Measurements from ENCODE around the gene FDX2. TPM values are rescaled to one million over a fixed set of nuclear protein-coding genes. Genes with fewer than 3 reads are reported as not detected.
A peak's percentile ranks its signal among the peaks of the same experiment; 100 is the strongest.

Gene FDX2
- total and polyA plus RNA-seq, 2 of the 13 experiments (the other 11 are each of a cell fraction or from before 2014, with no cell fraction given), result 21.0 to 24.7 TPM

DNA sequence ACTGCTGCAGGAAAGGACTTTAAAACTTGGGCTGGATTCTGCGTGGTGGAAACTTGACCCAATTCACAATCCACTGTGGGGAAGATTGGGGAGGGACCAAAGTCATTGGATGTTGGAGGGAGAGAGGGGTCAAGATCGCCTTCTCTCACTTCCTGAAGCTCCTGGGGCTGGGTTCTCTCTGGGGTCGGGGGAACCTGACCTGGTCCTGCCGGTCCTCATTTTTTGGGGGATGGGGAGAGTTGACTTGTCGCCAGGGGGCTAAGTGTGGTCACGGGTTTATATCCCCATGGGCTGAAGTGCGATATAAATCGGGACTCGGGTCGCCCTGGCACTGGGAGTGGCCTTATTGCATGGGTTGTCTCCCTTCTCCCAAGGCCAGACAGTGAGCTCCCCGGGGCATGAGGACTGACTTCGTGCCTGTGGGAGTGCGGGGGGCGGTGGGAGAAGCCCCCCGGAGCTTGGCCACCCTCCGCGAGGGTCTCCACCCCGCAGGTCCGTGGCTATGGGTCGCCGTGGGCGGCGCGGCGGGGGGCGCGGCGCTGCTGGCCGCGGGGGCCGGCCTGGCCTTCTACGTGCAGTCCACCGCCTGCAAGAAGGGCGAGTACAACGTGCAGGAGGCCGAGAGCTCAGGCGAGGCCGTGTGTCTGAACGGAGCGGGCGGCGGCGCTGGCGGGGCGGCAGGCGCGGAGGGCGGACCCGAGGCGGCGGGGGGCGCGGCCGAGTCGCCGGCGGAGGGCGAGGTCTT is 19.8 kb downstream of the FDX2 start (continued):
- TF ChIP-seq, protein P1, sequence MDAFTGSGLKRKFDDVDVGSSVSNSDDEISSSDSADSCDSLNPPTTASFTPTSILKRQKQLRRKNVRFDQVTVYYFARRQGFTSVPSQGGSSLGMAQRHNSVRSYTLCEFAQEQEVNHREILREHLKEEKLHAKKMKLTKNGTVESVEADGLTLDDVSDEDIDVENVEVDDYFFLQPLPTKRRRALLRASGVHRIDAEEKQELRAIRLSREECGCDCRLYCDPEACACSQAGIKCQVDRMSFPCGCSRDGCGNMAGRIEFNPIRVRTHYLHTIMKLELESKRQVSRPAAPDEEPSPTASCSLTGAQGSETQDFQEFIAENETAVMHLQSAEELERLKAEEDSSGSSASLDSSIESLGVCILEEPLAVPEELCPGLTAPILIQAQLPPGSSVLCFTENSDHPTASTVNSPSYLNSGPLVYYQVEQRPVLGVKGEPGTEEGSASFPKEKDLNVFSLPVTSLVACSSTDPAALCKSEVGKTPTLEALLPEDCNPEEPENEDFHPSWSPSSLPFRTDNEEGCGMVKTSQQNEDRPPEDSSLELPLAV (CRISPR knock-in tag; conservative IDR thresholded peaks at IDR 0.05; ENCODE audit: low read depth), result 0 out of 2 replicates have a peak, but pooled peaks have one; percentile 59
- TF ChIP-seq ZNF552 (CRISPR knock-in tag; IDR thresholded peaks at IDR 0.05; ENCODE audit: borderline replicate concordance) (no peak), BRD4 (CRISPR knock-in tag; IDR thresholded peaks at IDR 0.05) (no peak), ZNF749 (CRISPR knock-in tag; IDR thresholded peaks at IDR 0.05; ENCODE audit: borderline replicate concordance) (0 out of 2 replicates have a peak, but pooled peaks have one; percentile 76), FLYWCH1 (CRISPR knock-in tag; IDR thresholded peaks at IDR 0.05) (peak; percentile 46; the same call in 1 of the 2 replicates), ZNF143 (CRISPR knock-in tag; IDR thresholded peaks at IDR 0.05) (no peak), ZNF496 (CRISPR knock-in tag; IDR thresholded peaks at IDR 0.05; ENCODE audit: insufficient replicate concordance) (no peak), ZNF562 (CRISPR knock-in tag; IDR thresholded peaks at IDR 0.05; ENCODE audit: borderline replicate concordance) (0 out of 2 replicates have a peak, but pooled peaks have one; percentile 61), RNF2 (conservative IDR thresholded peaks at IDR 0.05; ENCODE audit: low read depth) (peak; percentile 90), ZNF777 (CRISPR knock-in tag; IDR thresholded peaks at IDR 0.05) (peak; percentile 28; the same call in 1 of the 2 replicates), SOX6 (IDR thresholded peaks at IDR 0.05) (no peak), SOX6 (CRISPR knock-in tag; IDR thresholded peaks at IDR 0.05) (no peak), SIN3A (IDR thresholded peaks at IDR 0.05; ENCODE audit: borderline replicate concordance, low read depth, low read length) (no peak)
- TF ChIP-seq, protein P2, sequence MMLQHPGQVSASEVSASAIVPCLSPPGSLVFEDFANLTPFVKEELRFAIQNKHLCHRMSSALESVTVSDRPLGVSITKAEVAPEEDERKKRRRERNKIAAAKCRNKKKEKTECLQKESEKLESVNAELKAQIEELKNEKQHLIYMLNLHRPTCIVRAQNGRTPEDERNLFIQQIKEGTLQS (CRISPR knock-in tag; IDR thresholded peaks at IDR 0.05), result no peak
- TF ChIP-seq, protein P3, sequence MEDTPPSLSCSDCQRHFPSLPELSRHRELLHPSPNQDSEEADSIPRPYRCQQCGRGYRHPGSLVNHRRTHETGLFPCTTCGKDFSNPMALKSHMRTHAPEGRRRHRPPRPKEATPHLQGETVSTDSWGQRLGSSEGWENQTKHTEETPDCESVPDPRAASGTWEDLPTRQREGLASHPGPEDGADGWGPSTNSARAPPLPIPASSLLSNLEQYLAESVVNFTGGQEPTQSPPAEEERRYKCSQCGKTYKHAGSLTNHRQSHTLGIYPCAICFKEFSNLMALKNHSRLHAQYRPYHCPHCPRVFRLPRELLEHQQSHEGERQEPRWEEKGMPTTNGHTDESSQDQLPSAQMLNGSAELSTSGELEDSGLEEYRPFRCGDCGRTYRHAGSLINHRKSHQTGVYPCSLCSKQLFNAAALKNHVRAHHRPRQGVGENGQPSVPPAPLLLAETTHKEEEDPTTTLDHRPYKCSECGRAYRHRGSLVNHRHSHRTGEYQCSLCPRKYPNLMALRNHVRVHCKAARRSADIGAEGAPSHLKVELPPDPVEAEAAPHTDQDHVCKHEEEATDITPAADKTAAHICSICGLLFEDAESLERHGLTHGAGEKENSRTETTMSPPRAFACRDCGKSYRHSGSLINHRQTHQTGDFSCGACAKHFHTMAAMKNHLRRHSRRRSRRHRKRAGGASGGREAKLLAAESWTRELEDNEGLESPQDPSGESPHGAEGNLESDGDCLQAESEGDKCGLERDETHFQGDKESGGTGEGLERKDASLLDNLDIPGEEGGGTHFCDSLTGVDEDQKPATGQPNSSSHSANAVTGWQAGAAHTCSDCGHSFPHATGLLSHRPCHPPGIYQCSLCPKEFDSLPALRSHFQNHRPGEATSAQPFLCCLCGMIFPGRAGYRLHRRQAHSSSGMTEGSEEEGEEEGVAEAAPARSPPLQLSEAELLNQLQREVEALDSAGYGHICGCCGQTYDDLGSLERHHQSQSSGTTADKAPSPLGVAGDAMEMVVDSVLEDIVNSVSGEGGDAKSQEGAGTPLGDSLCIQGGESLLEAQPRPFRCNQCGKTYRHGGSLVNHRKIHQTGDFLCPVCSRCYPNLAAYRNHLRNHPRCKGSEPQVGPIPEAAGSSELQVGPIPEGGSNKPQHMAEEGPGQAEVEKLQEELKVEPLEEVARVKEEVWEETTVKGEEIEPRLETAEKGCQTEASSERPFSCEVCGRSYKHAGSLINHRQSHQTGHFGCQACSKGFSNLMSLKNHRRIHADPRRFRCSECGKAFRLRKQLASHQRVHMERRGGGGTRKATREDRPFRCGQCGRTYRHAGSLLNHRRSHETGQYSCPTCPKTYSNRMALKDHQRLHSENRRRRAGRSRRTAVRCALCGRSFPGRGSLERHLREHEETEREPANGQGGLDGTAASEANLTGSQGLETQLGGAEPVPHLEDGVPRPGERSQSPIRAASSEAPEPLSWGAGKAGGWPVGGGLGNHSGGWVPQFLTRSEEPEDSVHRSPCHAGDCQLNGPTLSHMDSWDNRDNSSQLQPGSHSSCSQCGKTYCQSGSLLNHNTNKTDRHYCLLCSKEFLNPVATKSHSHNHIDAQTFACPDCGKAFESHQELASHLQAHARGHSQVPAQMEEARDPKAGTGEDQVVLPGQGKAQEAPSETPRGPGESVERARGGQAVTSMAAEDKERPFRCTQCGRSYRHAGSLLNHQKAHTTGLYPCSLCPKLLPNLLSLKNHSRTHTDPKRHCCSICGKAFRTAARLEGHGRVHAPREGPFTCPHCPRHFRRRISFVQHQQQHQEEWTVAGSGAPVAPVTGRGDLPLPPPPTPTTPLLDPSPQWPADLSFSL (CRISPR knock-in tag; IDR thresholded peaks at IDR 0.05), result no peak
- TF ChIP-seq, protein P4, sequence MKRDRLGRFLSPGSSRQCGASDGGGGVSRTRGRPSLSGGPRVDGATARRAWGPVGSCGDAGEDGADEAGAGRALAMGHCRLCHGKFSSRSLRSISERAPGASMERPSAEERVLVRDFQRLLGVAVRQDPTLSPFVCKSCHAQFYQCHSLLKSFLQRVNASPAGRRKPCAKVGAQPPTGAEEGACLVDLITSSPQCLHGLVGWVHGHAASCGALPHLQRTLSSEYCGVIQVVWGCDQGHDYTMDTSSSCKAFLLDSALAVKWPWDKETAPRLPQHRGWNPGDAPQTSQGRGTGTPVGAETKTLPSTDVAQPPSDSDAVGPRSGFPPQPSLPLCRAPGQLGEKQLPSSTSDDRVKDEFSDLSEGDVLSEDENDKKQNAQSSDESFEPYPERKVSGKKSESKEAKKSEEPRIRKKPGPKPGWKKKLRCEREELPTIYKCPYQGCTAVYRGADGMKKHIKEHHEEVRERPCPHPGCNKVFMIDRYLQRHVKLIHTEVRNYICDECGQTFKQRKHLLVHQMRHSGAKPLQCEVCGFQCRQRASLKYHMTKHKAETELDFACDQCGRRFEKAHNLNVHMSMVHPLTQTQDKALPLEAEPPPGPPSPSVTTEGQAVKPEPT (CRISPR knock-in tag; IDR thresholded peaks at IDR 0.05; ENCODE audit: low read depth), result peak; percentile 75; the same call in 1 of the 2 replicates
- TF ChIP-seq, protein P5, sequence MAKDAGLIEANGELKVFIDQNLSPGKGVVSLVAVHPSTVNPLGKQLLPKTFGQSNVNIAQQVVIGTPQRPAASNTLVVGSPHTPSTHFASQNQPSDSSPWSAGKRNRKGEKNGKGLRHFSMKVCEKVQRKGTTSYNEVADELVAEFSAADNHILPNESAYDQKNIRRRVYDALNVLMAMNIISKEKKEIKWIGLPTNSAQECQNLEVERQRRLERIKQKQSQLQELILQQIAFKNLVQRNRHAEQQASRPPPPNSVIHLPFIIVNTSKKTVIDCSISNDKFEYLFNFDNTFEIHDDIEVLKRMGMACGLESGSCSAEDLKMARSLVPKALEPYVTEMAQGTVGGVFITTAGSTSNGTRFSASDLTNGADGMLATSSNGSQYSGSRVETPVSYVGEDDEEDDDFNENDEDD (CRISPR knock-in tag; IDR thresholded peaks at IDR 0.05; ENCODE audit: borderline replicate concordance), result peak; percentile 69; the same call in 1 of the 2 replicates
